Ovary (tissue), 3 donors: ENCODE results near the gene SUCLG1.

Experiments
- EP300 ChIP-seq: sonication (generic); formaldehyde crosslinking; IDR thresholded peaks from one replicate; pipeline ENCODE4 v1.6.1; 2017; ENCODE audit warnings: antibody characterized with exemption
- POLR2A ChIP-seq: fragments of 450-650 bp; IDR thresholded peaks from one replicate; pipeline ENCODE4 v1.6.1; 2017; ENCODE audit warnings: antibody characterized with exemption, mild to moderate bottlenecking, moderate library complexity
- TF ChIP-seq, protein P1 (sequence below), 3 donors: fragments of 450-650 bp in 2 of 3; fragments of 200-600 bp in 1 of 3; IDR thresholded peaks; one replicate each; pipeline versions ENCODE4 v1.5.1 to v1.8.0; 2016 to 2022; ENCODE audit warnings: antibody characterized with exemption in 3 of 3, mild to moderate bottlenecking in 1 of 3
- donor health status: DM: no; HTN: no; CAD: no.

DNA sequence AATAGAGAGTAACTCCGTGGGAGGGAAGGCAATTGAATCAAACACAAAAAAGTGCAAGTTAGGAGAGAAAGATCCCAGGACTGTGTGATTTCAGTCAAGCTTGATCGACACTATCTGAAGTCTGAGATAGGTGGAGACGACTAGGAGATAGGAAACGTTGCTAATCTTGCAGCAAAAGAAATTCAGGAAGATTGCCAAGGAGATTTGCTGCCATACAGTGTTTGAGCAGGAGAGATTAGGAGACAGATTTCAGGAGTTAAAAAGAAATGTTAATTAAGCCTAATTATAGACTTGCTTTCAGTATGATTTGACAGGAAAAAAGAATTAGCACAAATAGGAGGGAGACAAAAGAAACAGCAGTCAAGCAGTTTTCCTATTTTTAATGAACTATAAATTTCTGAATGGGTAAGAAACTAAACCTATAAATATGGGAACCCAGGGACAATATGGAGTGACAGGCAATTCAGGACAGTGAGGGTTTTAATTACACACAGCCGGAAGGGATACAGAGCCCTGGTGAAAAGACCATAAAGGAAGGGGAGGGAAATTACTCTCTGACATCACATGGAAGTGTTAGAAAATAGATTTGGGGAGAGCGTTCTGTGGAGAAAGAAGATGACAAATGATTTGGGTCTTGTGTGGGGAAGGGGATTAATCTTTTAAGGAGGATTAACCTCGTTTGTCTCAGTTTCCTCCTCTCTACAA is 72.6 kb downstream of the SUCLG1 start:
- TF ChIP-seq, protein P1, sequence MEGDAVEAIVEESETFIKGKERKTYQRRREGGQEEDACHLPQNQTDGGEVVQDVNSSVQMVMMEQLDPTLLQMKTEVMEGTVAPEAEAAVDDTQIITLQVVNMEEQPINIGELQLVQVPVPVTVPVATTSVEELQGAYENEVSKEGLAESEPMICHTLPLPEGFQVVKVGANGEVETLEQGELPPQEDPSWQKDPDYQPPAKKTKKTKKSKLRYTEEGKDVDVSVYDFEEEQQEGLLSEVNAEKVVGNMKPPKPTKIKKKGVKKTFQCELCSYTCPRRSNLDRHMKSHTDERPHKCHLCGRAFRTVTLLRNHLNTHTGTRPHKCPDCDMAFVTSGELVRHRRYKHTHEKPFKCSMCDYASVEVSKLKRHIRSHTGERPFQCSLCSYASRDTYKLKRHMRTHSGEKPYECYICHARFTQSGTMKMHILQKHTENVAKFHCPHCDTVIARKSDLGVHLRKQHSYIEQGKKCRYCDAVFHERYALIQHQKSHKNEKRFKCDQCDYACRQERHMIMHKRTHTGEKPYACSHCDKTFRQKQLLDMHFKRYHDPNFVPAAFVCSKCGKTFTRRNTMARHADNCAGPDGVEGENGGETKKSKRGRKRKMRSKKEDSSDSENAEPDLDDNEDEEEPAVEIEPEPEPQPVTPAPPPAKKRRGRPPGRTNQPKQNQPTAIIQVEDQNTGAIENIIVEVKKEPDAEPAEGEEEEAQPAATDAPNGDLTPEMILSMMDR (IDR thresholded peaks at IDR 0.05): no peak
- no peak for TF ChIP-seq POLR2A
- TF ChIP-seq EP300: no peak
